Calu3 (cell line): ENCODE results near the gene TBKBP1. TPM values are rescaled to one million over a fixed set of nuclear protein-coding genes. Genes with fewer than 3 reads are reported as not detected.

Experiments
- BruUV-seq: library from RNA; stranded (reverse); fragments of 400-500 nt; replicated peaks from 2 replicates; lab custom pipeline; 2021; lab: Mats Ljungman, UMichigan
- CTCF ChIA-PET: fragments of 300-600 bp; sonication (Branson Sonifier 250); formaldehyde crosslinking; loops from one replicate; lab custom pipeline; 2022; ENCODE audit warnings: antibody characterized with exemption; lab: Charles Lee
- DNase-seq: peaks from one replicate; pipeline ENCODE4 v3.0.0; 2022
- H3K27ac Mint-ChIP-seq: one replicate; pipeline ENCODE4 v1.8.0; 2022; ENCODE audit warnings: mixed read lengths; ENCODE audit not compliant: unreplicated experiment
- H3K27me3 Mint-ChIP-seq: one replicate; pipeline ENCODE4 v1.8.0; 2022; ENCODE audit warnings: mixed read lengths; ENCODE audit not compliant: unreplicated experiment
- H3K36me3 Mint-ChIP-seq: one replicate; pipeline ENCODE4 v1.8.0; 2022; ENCODE audit warnings: mild to moderate bottlenecking, moderate library complexity, mixed read lengths; ENCODE audit not compliant: insufficient read depth, unreplicated experiment
- H3K4me1 Mint-ChIP-seq: one replicate; pipeline ENCODE4 v1.8.0; 2022; ENCODE audit warnings: mild to moderate bottlenecking, low read depth, mixed read lengths; ENCODE audit not compliant: unreplicated experiment
- H3K4me3 Mint-ChIP-seq: one replicate; pipeline ENCODE4 v1.8.0; 2022; ENCODE audit warnings: mild to moderate bottlenecking, low read depth, moderate library complexity, mixed read lengths; ENCODE audit not compliant: unreplicated experiment
- H3K9me3 Mint-ChIP-seq: one replicate; pipeline ENCODE4 v1.8.0; 2022; ENCODE audit warnings: low read depth, mixed read lengths; ENCODE audit not compliant: unreplicated experiment
- intact Hi-C: fragments of 100-400 bp; cut with micrococcal nuclease; formaldehyde crosslinking; loops from one replicate; pipeline ENCODE4 v1.10.0; 2022; ENCODE audit not compliant: unreplicated experiment
- total RNA-seq: library from RNA; stranded (reverse); gene quantifications from 2 replicates; pipeline ENCODE4 v1.2.3, GENCODE V29; 2022
- TF ChIP-seq, protein P1 (sequence below): fragments of 200-600 bp; IDR thresholded peaks from one replicate; pipeline ENCODE4 v1.8.0; 2022; ENCODE audit warnings: antibody characterized with exemption; ENCODE audit not compliant: unreplicated experiment

The TBKBP1 gene
- total RNA-seq, 1 experiment from 2014 or later: 6.4 TPM

DNA sequence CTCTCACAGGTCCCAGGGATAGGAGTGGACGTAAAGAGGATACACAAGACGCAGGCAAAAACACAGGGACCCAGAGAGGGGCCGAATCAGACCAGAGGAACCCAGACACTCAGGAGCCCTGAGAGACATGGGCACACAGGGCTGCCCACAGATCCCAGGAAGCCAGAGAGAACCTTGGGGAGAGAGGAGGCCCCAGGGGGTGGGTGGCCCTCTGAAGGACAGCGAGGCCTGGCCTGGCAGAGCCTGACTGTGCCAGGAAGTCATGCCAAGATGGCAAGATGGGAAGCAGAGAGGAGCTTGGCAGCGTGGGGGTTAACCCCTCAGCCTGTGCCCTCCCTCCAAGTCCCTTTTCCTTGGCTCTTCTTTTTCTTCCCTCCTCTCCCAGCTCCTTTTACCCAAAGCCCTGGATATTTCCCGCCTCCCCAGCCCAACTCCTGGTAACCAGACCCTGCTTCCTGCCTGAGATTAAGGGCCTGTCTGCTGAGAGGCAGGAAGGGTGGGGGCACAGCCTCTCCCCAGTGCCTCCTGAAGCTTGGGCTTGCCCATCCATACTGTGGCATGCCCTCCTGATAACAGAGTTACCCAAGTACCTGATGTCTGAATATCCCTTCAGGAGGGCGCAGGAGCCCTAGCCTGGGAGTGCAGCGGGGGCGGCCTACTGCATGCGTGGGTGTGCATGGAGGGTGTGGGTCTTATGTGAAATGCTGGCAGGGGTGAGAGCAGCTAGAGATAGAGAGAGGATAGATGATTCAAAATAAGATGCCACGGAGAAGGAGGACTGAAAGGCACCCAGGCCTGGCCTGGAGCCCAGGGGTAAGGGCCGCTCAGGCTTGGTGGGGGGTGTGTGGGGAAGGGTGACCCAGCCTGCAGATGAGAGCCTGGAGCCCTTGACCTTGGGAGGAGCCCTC, 33.1 kb downstream of the TBKBP1 start:
- BruUV-seq: no TSS peak
- Mint-ChIP-seq H3K27ac (no peak overlapping the region), H3K9me3 (no peaks in the 10 kb centered on the region), H3K27me3 (peaks cover 100% of the 10 kb centered on the region), H3K36me3 (no peaks in the 10 kb centered on the region), H3K4me3 (no peak overlapping the region), H3K4me1 (no peaks in the 10 kb centered on the region)
- CTCF ChIA-PET: no interaction called here
- intact Hi-C loops: no loop called here
- no peak for DNase-seq
- TF ChIP-seq, protein P1, sequence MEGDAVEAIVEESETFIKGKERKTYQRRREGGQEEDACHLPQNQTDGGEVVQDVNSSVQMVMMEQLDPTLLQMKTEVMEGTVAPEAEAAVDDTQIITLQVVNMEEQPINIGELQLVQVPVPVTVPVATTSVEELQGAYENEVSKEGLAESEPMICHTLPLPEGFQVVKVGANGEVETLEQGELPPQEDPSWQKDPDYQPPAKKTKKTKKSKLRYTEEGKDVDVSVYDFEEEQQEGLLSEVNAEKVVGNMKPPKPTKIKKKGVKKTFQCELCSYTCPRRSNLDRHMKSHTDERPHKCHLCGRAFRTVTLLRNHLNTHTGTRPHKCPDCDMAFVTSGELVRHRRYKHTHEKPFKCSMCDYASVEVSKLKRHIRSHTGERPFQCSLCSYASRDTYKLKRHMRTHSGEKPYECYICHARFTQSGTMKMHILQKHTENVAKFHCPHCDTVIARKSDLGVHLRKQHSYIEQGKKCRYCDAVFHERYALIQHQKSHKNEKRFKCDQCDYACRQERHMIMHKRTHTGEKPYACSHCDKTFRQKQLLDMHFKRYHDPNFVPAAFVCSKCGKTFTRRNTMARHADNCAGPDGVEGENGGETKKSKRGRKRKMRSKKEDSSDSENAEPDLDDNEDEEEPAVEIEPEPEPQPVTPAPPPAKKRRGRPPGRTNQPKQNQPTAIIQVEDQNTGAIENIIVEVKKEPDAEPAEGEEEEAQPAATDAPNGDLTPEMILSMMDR: no peak

GRCh38 chr17:47727704-47728036, 33.7 kb downstream of the TBKBP1 start:
- H3K9me3 Mint-ChIP-seq: no peaks in the 10 kb centered on the region
- intact Hi-C loops: no loop called here
- CTCF ChIA-PET: no interaction called here
- H3K27ac Mint-ChIP-seq: no peak overlapping the region
- TF ChIP-seq, protein P1: no peak
- peaks cover 100% of the 10 kb centered on the region for H3K27me3 Mint-ChIP-seq
- no peaks in the 10 kb centered on the region for H3K36me3 Mint-ChIP-seq
- no peak for DNase-seq
- no peak overlapping the region for H3K4me3 Mint-ChIP-seq
- H3K4me1 Mint-ChIP-seq: peaks cover 4% of the 10 kb centered on the region
- no TSS peak for BruUV-seq

DNA sequence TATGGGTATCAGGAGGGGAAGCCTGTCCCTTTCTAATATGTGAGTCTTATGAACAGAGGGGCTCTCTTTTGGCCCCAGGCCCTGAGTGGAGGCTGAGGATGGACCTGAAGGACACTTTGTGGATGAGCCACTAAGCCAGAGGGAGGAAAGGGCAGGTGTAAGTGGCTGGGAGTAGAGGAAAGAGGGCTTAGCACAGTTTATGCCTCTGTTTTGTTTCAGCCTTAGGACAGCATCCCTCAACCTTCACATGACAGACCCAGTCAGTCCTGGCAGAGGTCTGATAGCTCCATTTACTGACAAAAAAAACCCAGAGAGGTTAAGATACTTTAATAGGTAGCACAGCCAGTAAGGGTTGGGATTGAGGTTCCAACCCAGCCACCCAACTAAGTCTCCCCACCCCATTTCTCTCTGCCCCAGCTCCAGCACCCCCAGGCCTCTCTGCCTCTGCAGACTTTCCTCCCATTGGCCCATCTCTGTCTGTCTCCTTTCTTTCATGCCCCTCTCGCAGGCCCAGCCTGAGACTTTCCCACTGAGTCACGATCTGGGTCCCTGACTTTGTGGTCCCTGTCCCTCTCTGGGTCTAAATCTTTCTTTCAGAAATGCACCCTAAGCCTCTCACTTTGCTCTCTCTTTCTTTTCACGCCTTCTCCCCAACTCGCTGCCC, 34.4 kb downstream of the TBKBP1 start:
- peaks cover 6% of the 10 kb centered on the region for H3K4me1 Mint-ChIP-seq
- H3K9me3 Mint-ChIP-seq: no peaks in the 10 kb centered on the region
- peaks cover 100% of the 10 kb centered on the region for H3K27me3 Mint-ChIP-seq
- CTCF ChIA-PET: no interaction called here
- DNase-seq: no peak
- BruUV-seq: no TSS peak
- H3K27ac Mint-ChIP-seq: no peak overlapping the region
- intact Hi-C loops: no loop called here
- TF ChIP-seq, protein P1: no peak
- H3K4me3 Mint-ChIP-seq: no peak overlapping the region
- H3K36me3 Mint-ChIP-seq: no peaks in the 10 kb centered on the region

- no peak overlapping the region for H3K27ac Mint-ChIP-seq
- BruUV-seq: no TSS peak
- TF ChIP-seq, protein P1: no peak
- no peak for DNase-seq
- H3K27me3 Mint-ChIP-seq: peaks cover 100% of the 10 kb centered on the region
- H3K4me1 Mint-ChIP-seq: peaks cover 6% of the 10 kb centered on the region
- no peaks in the 10 kb centered on the region for H3K9me3 Mint-ChIP-seq
- intact Hi-C loops: no loop called here
- CTCF ChIA-PET: no interaction called here
- H3K4me3 Mint-ChIP-seq: no peak overlapping the region
- H3K36me3 Mint-ChIP-seq: no peaks in the 10 kb centered on the region
These were observed 35.5 kb downstream of the TBKBP1 start for GRCh38 chr17:47729476-47729875.
